AG10803 (cell line): ENCODE results near the gene MYADML2.

Source experiments
- DNase-seq: peaks from one replicate; pipeline ENCODE4 v3.0.0; 2010; ENCODE audit warnings: low read depth
- H3K4me3 ChIP-seq: 2 replicates; pipeline ENCODE4 v1.5.1; 2011; ENCODE audit warnings: mild to moderate bottlenecking, low read length, control low read depth
- TF ChIP-seq, protein P1 (sequence below): conservative IDR thresholded peaks from 2 replicates; pipeline ENCODE4 v1.5.1; 2011; ENCODE audit warnings: mild to moderate bottlenecking, low read length, control low read depth, inconsistent platforms

MYADML2 gene

DNA sequence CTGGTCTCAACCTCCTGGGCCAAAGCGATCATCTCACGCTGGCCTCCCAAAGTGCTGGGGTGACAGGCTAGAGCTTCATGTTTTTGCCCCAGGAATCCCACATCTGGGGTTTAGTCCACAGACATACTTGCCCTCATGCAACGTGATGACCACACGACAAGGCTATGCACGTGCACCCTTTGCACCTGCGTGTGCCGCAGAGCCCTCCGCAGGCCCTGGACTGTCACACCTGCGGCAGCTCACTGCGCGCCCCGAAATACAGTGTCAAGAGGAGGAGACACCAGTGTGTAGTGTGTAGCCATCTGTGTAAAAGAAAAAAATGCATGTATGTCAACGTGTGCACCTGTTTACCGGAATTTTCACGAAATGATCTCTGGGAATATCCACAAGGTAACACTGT lies 3.5 kb upstream of the MYADML2 start:
- no peak overlapping the region for H3K4me3 ChIP-seq
- TF ChIP-seq, protein P1, sequence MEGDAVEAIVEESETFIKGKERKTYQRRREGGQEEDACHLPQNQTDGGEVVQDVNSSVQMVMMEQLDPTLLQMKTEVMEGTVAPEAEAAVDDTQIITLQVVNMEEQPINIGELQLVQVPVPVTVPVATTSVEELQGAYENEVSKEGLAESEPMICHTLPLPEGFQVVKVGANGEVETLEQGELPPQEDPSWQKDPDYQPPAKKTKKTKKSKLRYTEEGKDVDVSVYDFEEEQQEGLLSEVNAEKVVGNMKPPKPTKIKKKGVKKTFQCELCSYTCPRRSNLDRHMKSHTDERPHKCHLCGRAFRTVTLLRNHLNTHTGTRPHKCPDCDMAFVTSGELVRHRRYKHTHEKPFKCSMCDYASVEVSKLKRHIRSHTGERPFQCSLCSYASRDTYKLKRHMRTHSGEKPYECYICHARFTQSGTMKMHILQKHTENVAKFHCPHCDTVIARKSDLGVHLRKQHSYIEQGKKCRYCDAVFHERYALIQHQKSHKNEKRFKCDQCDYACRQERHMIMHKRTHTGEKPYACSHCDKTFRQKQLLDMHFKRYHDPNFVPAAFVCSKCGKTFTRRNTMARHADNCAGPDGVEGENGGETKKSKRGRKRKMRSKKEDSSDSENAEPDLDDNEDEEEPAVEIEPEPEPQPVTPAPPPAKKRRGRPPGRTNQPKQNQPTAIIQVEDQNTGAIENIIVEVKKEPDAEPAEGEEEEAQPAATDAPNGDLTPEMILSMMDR = no peak
- DNase-seq = no peak

GRCh38 chr17:81948635-81949378 lies 1.8 kb upstream of the MYADML2 start:
- TF ChIP-seq, protein P1 = no peak
- DNase-seq = no peak
- H3K4me3 ChIP-seq = no peak overlapping the region

GRCh38 chr17:81944858-81945257 lies 2.2 kb downstream of the MYADML2 start:
- TF ChIP-seq, protein P1 = no peak
- H3K4me3 ChIP-seq = no peak overlapping the region
- DNase-seq = no peak

- DNase-seq = no peak
- TF ChIP-seq, protein P1 = no peak
- H3K4me3 ChIP-seq = no peak overlapping the region
Measured at GRCh38 chr17:81942167-81942553, 4.9 kb downstream of the MYADML2 start.

GRCh38 chr17:81941484-81942166 lies 5.4 kb downstream of the MYADML2 start:
- no peak overlapping the region for H3K4me3 ChIP-seq
- TF ChIP-seq, protein P1 = no peak
- no peak for DNase-seq

GRCh38 chr17:81940538-81941483 lies 6.2 kb downstream of the MYADML2 start:
- TF ChIP-seq, protein P1 = no peak
- H3K4me3 ChIP-seq = no peak overlapping the region
- no peak for DNase-seq
